ENCODE data around the gene BARHL1. TPM values are rescaled to one million over a fixed set of nuclear protein-coding genes. Genes with fewer than 3 reads are reported as not detected.
A peak's percentile ranks its signal among the peaks of the same experiment; 100 is the strongest.

Gene BARHL1
- polyA plus RNA-seq, 1 donor, result 0.01 TPM

DNA sequence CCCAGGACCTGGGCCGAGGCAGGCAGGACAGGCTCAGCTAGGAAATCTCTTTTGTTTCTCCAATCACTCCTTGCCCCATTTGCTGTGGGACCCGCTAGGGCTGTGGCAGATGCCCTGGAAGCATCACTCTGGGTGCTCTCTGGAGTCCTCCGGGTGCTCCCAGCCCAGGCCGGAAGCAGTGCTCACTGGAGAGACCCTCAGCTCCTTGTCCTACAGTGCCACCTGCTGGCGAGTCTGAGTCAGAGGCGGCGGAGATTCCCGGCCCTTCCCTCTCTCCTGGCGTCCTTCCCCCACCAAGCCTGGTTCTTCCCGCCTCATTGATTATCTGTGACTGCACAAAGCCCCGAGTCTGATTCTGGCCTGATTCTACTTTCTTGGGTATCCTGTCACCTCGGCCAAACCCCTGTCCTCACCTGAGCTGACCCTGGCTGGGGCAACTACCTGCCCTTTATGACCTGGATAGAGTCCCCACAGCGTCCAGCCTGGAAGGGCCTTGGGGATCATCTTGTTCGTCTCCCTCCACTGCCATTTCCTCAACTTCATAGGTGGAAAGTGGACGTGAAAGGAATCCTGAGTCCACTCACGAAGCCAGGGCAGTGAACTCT, 7.3 kb upstream of the BARHL1 start:
- no CpG with 5 or more reads among the region's 16 CpGs for WGBS (ENCODE audit: insufficient coverage, low lambda C conversion rate)
- Histone ChIP-seq H3K27me3 (ENCODE audit: control insufficient read depth, insufficient read depth, low read length) (peaks cover 62% of the 10 kb centered on the region), H3K4me3 (ENCODE audit: low read length) (no peak overlapping the region), H3K27ac (ENCODE audit: low read length) (no peak overlapping the region), H3K9me3 (ENCODE audit: control insufficient read depth, low read depth, low read length) (peaks cover 4% of the 10 kb centered on the region), H3K36me3 (ENCODE audit: control insufficient read depth, insufficient read depth, low read length) (no peaks in the 10 kb centered on the region), H3K4me1 (ENCODE audit: control insufficient read depth, insufficient read depth, low read length) (no peaks in the 10 kb centered on the region)
- peak; percentile 50 to 60 for DNase-seq

GRCh38 chr9:132575811-132576210, 6.6 kb upstream of the BARHL1 start:
- Histone ChIP-seq H3K9me3 (ENCODE audit: control insufficient read depth, low read depth, low read length) (peaks cover 8% of the 10 kb centered on the region), H3K27me3 (ENCODE audit: control insufficient read depth, insufficient read depth, low read length) (peaks cover 69% of the 10 kb centered on the region), H3K36me3 (ENCODE audit: control insufficient read depth, insufficient read depth, low read length) (no peaks in the 10 kb centered on the region), H3K4me3 (ENCODE audit: low read length) (no peak overlapping the region), H3K4me1 (ENCODE audit: control insufficient read depth, insufficient read depth, low read length) (no peaks in the 10 kb centered on the region), H3K27ac (ENCODE audit: low read length) (no peak overlapping the region)
- WGBS (ENCODE audit: insufficient coverage, low lambda C conversion rate), result no CpG with 5 or more reads among the region's 5 CpGs
- DNase-seq, result no peak

- H3K27me3 ChIP-seq (ENCODE audit: control insufficient read depth, insufficient read depth, low read length), result peaks cover 82% of the 10 kb centered on the region
- no peaks in the 10 kb centered on the region for H3K36me3 ChIP-seq (ENCODE audit: control insufficient read depth, insufficient read depth, low read length)
- no peak for DNase-seq
- no peak overlapping the region for H3K4me3 ChIP-seq (ENCODE audit: low read length)
- no peak overlapping the region for H3K27ac ChIP-seq (ENCODE audit: low read length)
- H3K4me1 ChIP-seq (ENCODE audit: control insufficient read depth, insufficient read depth, low read length), result peaks cover 4% of the 10 kb centered on the region
- peaks cover 9% of the 10 kb centered on the region for H3K9me3 ChIP-seq (ENCODE audit: control insufficient read depth, low read depth, low read length)
Observed at GRCh38 chr9:132577119-132577518, 5.3 kb upstream of the BARHL1 start.

- no peak for DNase-seq
- WGBS (ENCODE audit: insufficient coverage, low lambda C conversion rate), result no CpG with 5 or more reads among the region's 7 CpGs
- Histone ChIP-seq H3K27me3 (ENCODE audit: control insufficient read depth, insufficient read depth, low read length) (peaks cover 88% of the 10 kb centered on the region), H3K36me3 (ENCODE audit: control insufficient read depth, insufficient read depth, low read length) (no peaks in the 10 kb centered on the region), H3K4me3 (ENCODE audit: low read length) (no peak overlapping the region), H3K27ac (ENCODE audit: low read length) (no peak overlapping the region), H3K9me3 (ENCODE audit: control insufficient read depth, low read depth, low read length) (peaks cover 18% of the 10 kb centered on the region), H3K4me1 (ENCODE audit: control insufficient read depth, insufficient read depth, low read length) (peaks cover 4% of the 10 kb centered on the region)
Observed at GRCh38 chr9:132578367-132578932, 4.0 kb upstream of the BARHL1 start.

DNA sequence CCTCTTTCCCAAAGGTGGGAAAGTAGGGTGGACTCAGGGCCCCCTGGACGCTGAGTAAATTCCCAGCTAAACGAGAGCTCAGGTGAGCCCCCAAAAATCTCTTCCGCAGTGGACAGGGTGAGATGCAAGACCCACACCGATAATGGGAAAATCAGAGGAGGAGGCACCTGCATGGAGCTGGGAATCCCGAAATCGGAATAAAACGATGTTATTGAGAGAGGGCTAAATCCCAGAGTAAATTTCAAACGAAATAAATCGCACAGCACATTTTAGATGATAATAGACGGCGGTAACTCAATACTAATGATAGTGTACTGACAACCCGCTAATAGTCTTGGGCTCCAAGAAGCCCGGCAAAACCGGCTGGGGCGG, 3.0 kb upstream of the BARHL1 start:
- DNase-seq, result no peak
- Histone ChIP-seq H3K27me3 (ENCODE audit: control insufficient read depth, insufficient read depth, low read length) (peaks cover 94% of the 10 kb centered on the region), H3K4me1 (ENCODE audit: control insufficient read depth, insufficient read depth, low read length) (peaks cover 4% of the 10 kb centered on the region), H3K9me3 (ENCODE audit: control insufficient read depth, low read depth, low read length) (peaks cover 18% of the 10 kb centered on the region), H3K36me3 (ENCODE audit: control insufficient read depth, insufficient read depth, low read length) (no peaks in the 10 kb centered on the region), H3K27ac (ENCODE audit: low read length) (no peak overlapping the region), H3K4me3 (ENCODE audit: low read length) (no peak overlapping the region)
- no CpG with 5 or more reads among the region's 15 CpGs for WGBS (ENCODE audit: insufficient coverage, low lambda C conversion rate)

- WGBS (ENCODE audit: insufficient coverage, low lambda C conversion rate), result no CpG with 5 or more reads among the region's 37 CpGs
Observed at GRCh38 chr9:132582786-132583583, 579 bp downstream of the BARHL1 start.

DNA sequence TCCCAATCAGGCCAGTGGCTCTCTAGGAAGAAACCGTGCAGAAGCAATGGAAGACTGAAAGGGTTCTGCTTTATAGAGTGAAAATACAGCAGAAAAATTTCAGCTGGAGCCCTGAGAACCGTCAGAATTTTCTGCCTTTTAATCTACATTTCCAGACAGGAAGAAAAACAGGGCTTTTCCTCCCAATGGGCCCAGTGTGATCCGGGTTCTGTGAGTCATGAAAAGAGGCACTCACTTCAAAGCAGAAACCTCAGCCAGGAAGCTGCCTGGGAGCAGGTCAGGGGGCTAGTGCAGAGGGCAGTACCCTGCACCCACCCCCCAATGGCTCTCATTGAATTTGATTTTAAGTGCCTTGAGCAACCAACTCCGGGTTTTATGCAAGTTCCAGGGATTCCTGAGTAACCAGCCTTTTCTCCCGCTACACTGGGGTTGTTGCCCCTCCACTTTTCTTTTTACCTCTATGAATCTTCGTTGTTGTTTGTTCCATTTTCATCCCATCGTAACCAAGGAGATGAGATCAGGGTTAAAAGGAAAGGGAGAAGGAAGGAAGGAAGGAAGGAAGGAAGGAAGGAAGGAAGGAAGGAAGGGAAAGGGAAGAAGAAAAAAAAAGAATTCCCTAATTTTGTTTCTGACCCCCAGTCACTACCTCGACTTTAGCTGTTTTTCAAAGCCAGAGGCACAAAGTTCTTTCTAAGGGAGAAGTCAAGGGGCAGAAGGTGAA, 1.3 kb downstream of the BARHL1 start:
- no peak for DNase-seq
- Histone ChIP-seq H3K4me1 (ENCODE audit: control insufficient read depth, insufficient read depth, low read length) (peaks cover 4% of the 10 kb centered on the region), H3K27me3 (ENCODE audit: control insufficient read depth, insufficient read depth, low read length) (peaks cover 99% of the 10 kb centered on the region), H3K27ac (ENCODE audit: low read length) (no peak overlapping the region), H3K36me3 (ENCODE audit: control insufficient read depth, insufficient read depth, low read length) (no peaks in the 10 kb centered on the region), H3K4me3 (ENCODE audit: low read length) (no peak overlapping the region), H3K9me3 (ENCODE audit: control insufficient read depth, low read depth, low read length) (peaks cover 24% of the 10 kb centered on the region)
- WGBS (ENCODE audit: insufficient coverage, low lambda C conversion rate), result 17% methylated on average over 1 of the region's 8 CpGs

More at GRCh38 chr9:132582786-132583583, 579 bp downstream of the BARHL1 start:
- peaks cover 99% of the 10 kb centered on the region for H3K27me3 ChIP-seq (ENCODE audit: control insufficient read depth, insufficient read depth, low read length)
- H3K4me1 ChIP-seq (ENCODE audit: control insufficient read depth, insufficient read depth, low read length), result peaks cover 4% of the 10 kb centered on the region
- H3K9me3 ChIP-seq (ENCODE audit: control insufficient read depth, low read depth, low read length), result peaks cover 24% of the 10 kb centered on the region
- H3K27ac ChIP-seq (ENCODE audit: low read length), result no peak overlapping the region
- no peak overlapping the region for H3K4me3 ChIP-seq (ENCODE audit: low read length)
- no peaks in the 10 kb centered on the region for H3K36me3 ChIP-seq (ENCODE audit: control insufficient read depth, insufficient read depth, low read length)
- no peak for DNase-seq

DNA sequence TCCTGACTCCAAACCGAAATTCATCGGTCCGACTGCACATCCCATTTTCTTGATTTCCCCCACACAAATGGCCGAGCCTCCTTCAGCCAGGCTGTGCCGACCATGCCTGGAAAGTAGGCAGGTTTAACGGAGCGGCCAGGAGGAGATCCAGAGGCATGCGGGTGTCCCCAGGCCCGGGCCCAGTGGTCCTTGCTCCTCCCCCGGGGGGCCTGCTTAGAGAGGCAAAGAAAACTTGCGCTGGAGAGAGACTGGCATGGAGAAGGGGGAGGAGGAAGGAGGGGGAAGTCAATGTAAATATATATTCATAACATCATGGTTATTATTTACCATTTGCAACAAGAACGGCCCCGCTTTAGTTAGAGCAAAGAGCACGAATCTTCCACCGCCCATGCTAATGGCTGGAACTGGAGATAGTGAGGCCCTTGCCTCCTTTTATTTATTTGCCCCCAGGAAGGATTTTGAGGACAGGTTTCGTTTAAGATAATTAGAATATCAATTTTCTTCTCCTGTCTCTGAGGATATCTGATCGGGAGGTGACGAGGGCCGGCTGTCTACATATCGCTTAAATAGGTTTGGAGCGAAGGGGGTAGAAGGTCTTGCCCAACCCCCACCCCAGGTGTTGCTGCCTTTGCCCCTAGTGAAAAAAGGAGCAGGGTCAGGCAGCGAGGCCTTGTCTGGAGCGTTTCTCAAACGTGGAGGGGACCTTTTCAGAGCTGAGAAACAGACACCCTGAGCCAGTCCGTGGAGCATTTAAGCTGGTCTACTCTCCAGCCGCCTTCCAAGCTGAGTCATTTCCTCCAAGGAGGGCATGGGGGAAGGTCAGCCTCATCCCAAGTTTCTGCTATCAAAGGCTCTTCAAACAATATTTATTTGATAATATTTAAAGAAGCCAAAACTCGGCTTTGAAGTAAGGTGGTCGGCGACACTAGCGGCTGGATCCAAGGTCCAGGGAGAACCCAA, 2.5 kb downstream of the BARHL1 start:
- 0% methylated on average over 1 of the region's 30 CpGs for WGBS (ENCODE audit: insufficient coverage, low lambda C conversion rate)

GRCh38 chr9:132585954-132586829, 3.8 kb downstream of the BARHL1 start:
- WGBS (ENCODE audit: insufficient coverage, low lambda C conversion rate), result 0% methylated on average over 1 of the region's 42 CpGs
- Histone ChIP-seq H3K36me3 (ENCODE audit: control insufficient read depth, insufficient read depth, low read length) (no peaks in the 10 kb centered on the region), H3K4me3 (ENCODE audit: low read length) (no peak overlapping the region), H3K4me1 (ENCODE audit: control insufficient read depth, insufficient read depth, low read length) (peaks cover 4% of the 10 kb centered on the region), H3K27ac (ENCODE audit: low read length) (no peak overlapping the region), H3K9me3 (ENCODE audit: control insufficient read depth, low read depth, low read length) (peaks cover 15% of the 10 kb centered on the region), H3K27me3 (ENCODE audit: control insufficient read depth, insufficient read depth, low read length) (peaks cover 98% of the 10 kb centered on the region)
- no peak for DNase-seq

More for the DNA sequence above, 2.5 kb downstream of the BARHL1 start:
- H3K27me3 ChIP-seq (ENCODE audit: control insufficient read depth, insufficient read depth, low read length), result peaks cover 99% of the 10 kb centered on the region
- H3K36me3 ChIP-seq (ENCODE audit: control insufficient read depth, insufficient read depth, low read length), result no peaks in the 10 kb centered on the region
- H3K27ac ChIP-seq (ENCODE audit: low read length), result no peak overlapping the region
- peaks cover 4% of the 10 kb centered on the region for H3K4me1 ChIP-seq (ENCODE audit: control insufficient read depth, insufficient read depth, low read length)
- peaks cover 20% of the 10 kb centered on the region for H3K9me3 ChIP-seq (ENCODE audit: control insufficient read depth, low read depth, low read length)
- no peak overlapping the region for H3K4me3 ChIP-seq (ENCODE audit: low read length)
- DNase-seq, result no peak

Data from large intestine (tissue), 3 donors.